GM12878 (cell line): Measurements from ENCODE around the gene GORASP2. TPM values are rescaled to one million over a fixed set of nuclear protein-coding genes. Genes with fewer than 3 reads are reported as not detected.
A peak's percentile ranks its signal among the peaks of the same experiment; 100 is the strongest.

Experiments
- ATAC-seq: fragments of 200-7000 bp; cut with Tn5 transposase; 3 replicates; pipeline ENCODE4 v1.9.1; 2020; ENCODE audit warnings: mild to moderate bottlenecking, moderate library complexity
- BruUV-seq: library from RNA; stranded (reverse); fragments of 400-500 nt; replicated peaks from 2 replicates; lab custom pipeline; 2021; lab: Mats Ljungman, UMichigan
- CTCF ChIA-PET: fragments of 300-600 bp; sonication (Branson Sonifier 250); formaldehyde crosslinking; extraction: SDS; loops from one replicate; lab custom pipeline; 2021; ENCODE audit warnings: inconsistent platforms; lab: Yijun Ruan, JAX
- POLR2A ChIA-PET: fragments of 350-600 bp; formaldehyde crosslinking; extraction: SDS; loops from one replicate; lab custom pipeline; 2021; ENCODE audit warnings: inconsistent platforms; lab: Charles Lee
- RAD21 ChIA-PET: fragments of 300-600 bp; sonication (Branson Sonifier 250); formaldehyde crosslinking; loops from one replicate; lab custom pipeline; 2023; ENCODE audit warnings: antibody characterized with exemption; ENCODE audit not compliant: unreplicated experiment; lab: Charles Lee
- SMC1A ChIA-PET: fragments of 300-600 bp; sonication (Branson Sonifier 250); formaldehyde crosslinking; loops from one replicate; lab custom pipeline; 2023; ENCODE audit not compliant: unreplicated experiment, uncharacterized antibody; lab: Charles Lee
- DNase-seq: peaks from one replicate; pipeline ENCODE4 v3.0.0-alpha.2; 2011; ENCODE audit warnings: low read depth, low spot score
- FAIRE-seq: peaks from 3 replicates; lab custom pipeline; 2011; peaks lifted over from hg19 to GRCh38; lab: Jason Lieb, UNC
- H2AFZ ChIP-seq: 2 replicates; pipeline ENCODE4 v1.6.0; 2011; ENCODE audit warnings: low read depth, low read length, control low read depth; ENCODE audit not compliant: control insufficient read depth
- H3K27ac ChIP-seq: 2 replicates; pipeline ENCODE4 v1.5.1; 2011; ENCODE audit warnings: control low read depth; ENCODE audit not compliant: control insufficient read depth, insufficient read depth
- H3K27me3 ChIP-seq, 2 experiments: replicated peaks in 1 of 2; 2 replicates each; pipeline versions ENCODE4 v1.6.0 to v1.6.1; 2011; ENCODE audit warnings: low read length in 1 of 2; ENCODE audit not compliant: control insufficient read depth in 2 of 2, insufficient read depth in 2 of 2
- H3K36me3 ChIP-seq, 2 experiments: 2 replicates each; pipeline ENCODE4 v1.5.1; 2011; ENCODE audit warnings: low read length in 1 of 2; ENCODE audit not compliant: control insufficient read depth in 2 of 2, insufficient read depth in 2 of 2
- H3K4me1 ChIP-seq: 2 replicates; pipeline ENCODE4 v1.6.1; 2011; ENCODE audit warnings: mild to moderate bottlenecking, low read length, moderate library complexity, mixed read lengths; ENCODE audit not compliant: control insufficient read depth, insufficient read depth
- H3K4me2 ChIP-seq: 2 replicates; pipeline ENCODE4 v1.6.0; 2011; ENCODE audit warnings: control low read depth; ENCODE audit not compliant: control insufficient read depth, insufficient read depth
- H3K4me3 ChIP-seq: fragments of 200-600 bp; sonication (generic); 2 replicates; pipeline ENCODE4 v1.5.1; 2016
- H3K79me2 ChIP-seq: 2 replicates; pipeline ENCODE4 v1.6.0; 2011; ENCODE audit warnings: low read length; ENCODE audit not compliant: control insufficient read depth, insufficient read depth
- H3K9ac ChIP-seq: 2 replicates; pipeline ENCODE4 v1.8.0; 2011; ENCODE audit warnings: low read length, control low read depth, mixed read lengths; ENCODE audit not compliant: control insufficient read depth, insufficient read depth
- H3K9me3 ChIP-seq: replicated peaks from 3 replicates; pipeline ENCODE4 v1.5.1; 2011; ENCODE audit warnings: mild to moderate bottlenecking, low read length; ENCODE audit not compliant: control insufficient read depth, insufficient read depth
- H4K20me1 ChIP-seq: 2 replicates; pipeline ENCODE4 v1.6.0; 2011; ENCODE audit not compliant: control insufficient read depth, insufficient read depth
- ASH2L ChIP-seq: fragments of 300-600, 200-600 bp; sonication (generic); IDR thresholded peaks from 2 replicates; pipeline ENCODE4 v1.6.1; 2017; ENCODE audit warnings: low read depth, mild to moderate bottlenecking, borderline replicate concordance
- ATF3 ChIP-seq: IDR thresholded peaks from 2 replicates; pipeline ENCODE4 v1.6.1; 2011; ENCODE audit warnings: low read depth, mild to moderate bottlenecking, low read length, moderate library complexity, borderline replicate concordance; ENCODE audit errors: extremely low read depth
- CREB1 ChIP-seq: IDR thresholded peaks from 2 replicates; pipeline ENCODE4 v1.6.1; 2012; ENCODE audit warnings: low read depth, mild to moderate bottlenecking, inconsistent platforms
- MYB ChIP-seq: fragments of 150-350 bp; IDR thresholded peaks from 2 replicates; pipeline ENCODE4 v1.6.1; 2014; ENCODE audit warnings: mild to moderate bottlenecking, low read depth, low read length, borderline replicate concordance
- SMAD1 ChIP-seq: fragments of 450-650 bp; IDR thresholded peaks from 2 replicates; pipeline ENCODE4 v1.6.1; 2018; ENCODE audit warnings: mild to moderate bottlenecking, low read depth; ENCODE audit not compliant: partially characterized antibody
- SMARCA5 ChIP-seq: fragments of 450-650 bp; IDR thresholded peaks from 2 replicates; pipeline ENCODE4 v1.6.1; 2017; ENCODE audit warnings: mild to moderate bottlenecking
- SUPT20H ChIP-seq: IDR thresholded peaks from 2 replicates; pipeline ENCODE4 v1.6.1; 2011; ENCODE audit warnings: low read depth, mild to moderate bottlenecking, low read length, moderate library complexity, borderline replicate concordance; ENCODE audit not compliant: control insufficient read depth
- TCF3 ChIP-seq: IDR thresholded peaks from 2 replicates; pipeline ENCODE4 v1.6.1; 2012; ENCODE audit warnings: low read depth, mild to moderate bottlenecking, low read length, borderline replicate concordance; ENCODE audit not compliant: insufficient read depth
- ZBED1 ChIP-seq: IDR thresholded peaks from 2 replicates; pipeline ENCODE4 v1.6.1; 2016; ENCODE audit warnings: borderline replicate concordance
- WGBS: methylation state at CpG from one replicate; pipeline ENCODE4 v1.1.6; 2016; ENCODE audit warnings: low lambda C conversion rate; ENCODE audit not compliant: insufficient replicate concordance, insufficient coverage; ENCODE audit errors: missing lambda C conversion rate; 5-methylcytosine and 5-hydroxymethylcytosine counted together
- in situ Hi-C: fragments of 300-500 bp; cut with MboI; formaldehyde crosslinking; loops from 9 replicates; pipeline ENCODE4 v1.14.3; 2018; ENCODE audit warnings: mixed read lengths
- intact Hi-C: fragments of 100-400 bp; cut with micrococcal nuclease; formaldehyde crosslinking; loops from one replicate; pipeline ENCODE4 v1.14.2; 2022; ENCODE audit not compliant: unreplicated experiment
- polyA plus RNA-seq, 11 experiments: library from polyadenylated mRNA; depleted of rRNA in 4 of 11; unstranded in 6 of 11; stranded (reverse) in 5 of 11; fragments of >200 nt; fragmentation: Nextera tagmentation in 4 of 11; fragmentation: Illumina TruSeq in 1 of 11; extraction: Ambion mirVana in 4 of 11; extraction: Trizol in 1 of 11; gene quantifications; 1 replicate in 1 of 11; 2 replicates in 10 of 11; pipeline versions ENCODE4 v1.2.1 to v1.2.3, GENCODE V29; 2011 to 2016; ENCODE audit warnings: inconsistent platforms in 2 of 11, missing spikeins in 2 of 11, low read depth in 1 of 11
- total RNA-seq, 4 experiments: library from RNA; depleted of rRNA in 3 of 4; stranded (reverse); fragments of >200 nt in 3 of 4; fragmentation: Illumina TruSeq in 1 of 4; extraction: Trizol in 1 of 4; gene quantifications; 2 replicates each; pipeline versions ENCODE4 v1.2.1 to v1.2.3, GENCODE V29; 2013 to 2021

The GORASP2 gene
- total and polyA plus RNA-seq, 10 of the 15 experiments (the other 5 are each of a cell fraction or from before 2014, with no cell fraction given) = 26.3 to 169 (median 103) TPM

DNA sequence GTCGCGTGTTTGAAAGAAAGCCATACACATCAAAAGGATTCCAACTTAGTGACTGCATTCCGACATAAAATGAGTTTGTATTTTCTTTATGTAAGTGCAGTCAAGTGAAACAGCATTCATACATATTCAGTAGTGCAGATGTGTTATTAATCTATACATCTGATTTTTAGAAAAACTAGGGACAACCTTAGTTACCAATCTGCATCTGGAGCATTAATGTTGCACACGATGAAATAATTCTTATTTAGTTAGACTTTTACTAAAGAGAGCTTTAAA, 1.9 kb downstream of the GORASP2 start (continued):
- TF ChIP-seq ZBED1 (no peak), MYB (no peak), TCF3 (no peak), SUPT20H (no peak), ASH2L (no peak), SMAD1 (no peak), SMARCA5 (no peak), ATF3 (no peak), CREB1 (no peak)

GRCh38 chr2:170932166-170932565, 3.1 kb downstream of the GORASP2 start:
- no peak for DNase-seq
- Histone ChIP-seq H2AFZ (no peak overlapping the region), H3K4me1 (no peaks in the 10 kb centered on the region), H3K9ac (no peak overlapping the region), H3K36me3 (peaks cover 0 to under 1% of the 10 kb centered on the region in 2 experiments; a peak in 2 of 4 replicates), H3K27me3 (no peaks in the 10 kb centered on the region), H4K20me1 (no peaks in the 10 kb centered on the region), H3K79me2 (peaks cover 74% of the 10 kb centered on the region), H3K4me3 (0 out of 2 replicates have a peak overlapping the region, but pooled peaks have one; percentile 12), H3K27ac (no peak overlapping the region), H3K4me2 (peak overlapping the region; percentile 73), H3K9me3 (no peaks in the 10 kb centered on the region)
- POLR2A ChIA-PET = no interaction called here
- CTCF ChIA-PET = interaction anchor here (0.7 to 6.5 kb wide), 9 partner anchors 7 to 484 kb away, joined by 3 to 53 read pairs (median 5); no protein-coding TSS in a partner anchor
- TF ChIP-seq CREB1 = no peak
- no peak for ATAC-seq
- FAIRE-seq = no peak
- BruUV-seq = no TSS peak
- 93% methylated on average over 1 of the region's 1 CpG for WGBS
- in situ Hi-C loops (loop anchor here (25.0 kb wide), 1 partner anchor 1630 kb away; the partner anchor contains the start of gene PDK1), intact Hi-C loops (no loop called here)
- SMC1A ChIA-PET = interaction anchor here (0.7 to 5.5 kb wide), 2 partner anchors 9 to 14 kb away, joined by 4 to 55 read pairs; no protein-coding TSS in a partner anchor
- RAD21 ChIA-PET = interaction anchor here (1.6 to 2.1 kb wide), 2 partner anchors 41 to 227 kb away, joined by 4 to 12 read pairs; no protein-coding TSS in a partner anchor
